Liver (tissue), 3 donors: Measurements from ENCODE around the gene SLC9A3.

ENCODE experiments used
- FOXA1 ChIP-seq: IDR thresholded peaks from 2 replicates; pipeline ENCODE4 v1.6.1; 2016; ENCODE audit warnings: antibody characterized with exemption
- GABPA ChIP-seq, 2 donors: IDR thresholded peaks in 1 of 2; conservative IDR thresholded peaks in 1 of 2; 2 replicates each; pipeline ENCODE4 v1.6.1; 2016; ENCODE audit warnings: antibody characterized with exemption in 2 of 2, mild to moderate bottlenecking in 1 of 2, moderate library complexity in 1 of 2
- TAF1 ChIP-seq: conservative IDR thresholded peaks from 2 replicates; pipeline ENCODE4 v1.6.1; 2016; ENCODE audit warnings: antibody characterized with exemption, mild to moderate bottlenecking
- TF ChIP-seq, protein P1 (sequence below): fragments of 150-350 bp; IDR thresholded peaks from 2 replicates; pipeline ENCODE4 v1.5.1; 2017; ENCODE audit warnings: improper control_type of control experiment, low read depth, low read length; ENCODE audit not compliant: missing input control
- TF ChIP-seq, protein P2 (sequence below): IDR thresholded peaks from 2 replicates; pipeline ENCODE4 v1.6.1; 2016; ENCODE audit warnings: antibody characterized with exemption
- TF ChIP-seq, protein P3 (sequence below): IDR thresholded peaks from 2 replicates; pipeline ENCODE4 v1.6.1; 2016; ENCODE audit warnings: antibody characterized with exemption
- TF ChIP-seq, protein P4 (sequence below): IDR thresholded peaks from 2 replicates; pipeline ENCODE4 v1.6.1; 2016; ENCODE audit warnings: antibody characterized with exemption
- donor health status: healthy.
- donor health status: healthy.

DNA sequence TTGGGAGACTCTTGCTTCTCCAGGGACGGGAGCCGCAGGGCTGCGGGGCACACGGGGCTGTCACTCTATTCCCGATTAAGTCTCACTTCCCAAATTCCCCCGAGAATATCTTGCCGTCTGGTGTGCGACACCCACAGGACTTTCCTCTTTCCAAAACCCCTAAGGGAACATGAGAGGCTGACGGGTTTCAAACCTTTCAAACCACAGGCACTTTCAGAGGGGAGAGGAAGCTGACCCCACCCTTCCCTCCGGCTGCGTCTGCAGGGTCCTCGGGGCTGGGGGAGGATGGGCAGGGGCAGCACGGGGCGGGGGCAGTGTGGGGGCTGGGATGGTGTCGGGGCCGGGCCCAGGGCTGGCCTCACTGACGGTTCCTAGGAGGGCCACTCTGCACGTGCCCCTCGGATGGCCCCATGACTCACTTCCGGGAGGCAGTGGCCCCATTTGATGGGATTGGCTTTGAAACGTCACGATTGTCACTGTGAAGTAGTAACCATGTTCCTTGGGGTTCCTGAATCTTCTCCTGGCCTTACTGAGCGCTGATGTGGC, 38.2 kb downstream of the SLC9A3 start:
- TF ChIP-seq, protein P1, sequence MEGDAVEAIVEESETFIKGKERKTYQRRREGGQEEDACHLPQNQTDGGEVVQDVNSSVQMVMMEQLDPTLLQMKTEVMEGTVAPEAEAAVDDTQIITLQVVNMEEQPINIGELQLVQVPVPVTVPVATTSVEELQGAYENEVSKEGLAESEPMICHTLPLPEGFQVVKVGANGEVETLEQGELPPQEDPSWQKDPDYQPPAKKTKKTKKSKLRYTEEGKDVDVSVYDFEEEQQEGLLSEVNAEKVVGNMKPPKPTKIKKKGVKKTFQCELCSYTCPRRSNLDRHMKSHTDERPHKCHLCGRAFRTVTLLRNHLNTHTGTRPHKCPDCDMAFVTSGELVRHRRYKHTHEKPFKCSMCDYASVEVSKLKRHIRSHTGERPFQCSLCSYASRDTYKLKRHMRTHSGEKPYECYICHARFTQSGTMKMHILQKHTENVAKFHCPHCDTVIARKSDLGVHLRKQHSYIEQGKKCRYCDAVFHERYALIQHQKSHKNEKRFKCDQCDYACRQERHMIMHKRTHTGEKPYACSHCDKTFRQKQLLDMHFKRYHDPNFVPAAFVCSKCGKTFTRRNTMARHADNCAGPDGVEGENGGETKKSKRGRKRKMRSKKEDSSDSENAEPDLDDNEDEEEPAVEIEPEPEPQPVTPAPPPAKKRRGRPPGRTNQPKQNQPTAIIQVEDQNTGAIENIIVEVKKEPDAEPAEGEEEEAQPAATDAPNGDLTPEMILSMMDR: no peak
- TF ChIP-seq, protein P2, sequence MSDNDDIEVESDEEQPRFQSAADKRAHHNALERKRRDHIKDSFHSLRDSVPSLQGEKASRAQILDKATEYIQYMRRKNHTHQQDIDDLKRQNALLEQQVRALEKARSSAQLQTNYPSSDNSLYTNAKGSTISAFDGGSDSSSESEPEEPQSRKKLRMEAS: no peak
- TF ChIP-seq, protein P3, sequence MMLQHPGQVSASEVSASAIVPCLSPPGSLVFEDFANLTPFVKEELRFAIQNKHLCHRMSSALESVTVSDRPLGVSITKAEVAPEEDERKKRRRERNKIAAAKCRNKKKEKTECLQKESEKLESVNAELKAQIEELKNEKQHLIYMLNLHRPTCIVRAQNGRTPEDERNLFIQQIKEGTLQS: no peak
- TF ChIP-seq, protein P4, sequence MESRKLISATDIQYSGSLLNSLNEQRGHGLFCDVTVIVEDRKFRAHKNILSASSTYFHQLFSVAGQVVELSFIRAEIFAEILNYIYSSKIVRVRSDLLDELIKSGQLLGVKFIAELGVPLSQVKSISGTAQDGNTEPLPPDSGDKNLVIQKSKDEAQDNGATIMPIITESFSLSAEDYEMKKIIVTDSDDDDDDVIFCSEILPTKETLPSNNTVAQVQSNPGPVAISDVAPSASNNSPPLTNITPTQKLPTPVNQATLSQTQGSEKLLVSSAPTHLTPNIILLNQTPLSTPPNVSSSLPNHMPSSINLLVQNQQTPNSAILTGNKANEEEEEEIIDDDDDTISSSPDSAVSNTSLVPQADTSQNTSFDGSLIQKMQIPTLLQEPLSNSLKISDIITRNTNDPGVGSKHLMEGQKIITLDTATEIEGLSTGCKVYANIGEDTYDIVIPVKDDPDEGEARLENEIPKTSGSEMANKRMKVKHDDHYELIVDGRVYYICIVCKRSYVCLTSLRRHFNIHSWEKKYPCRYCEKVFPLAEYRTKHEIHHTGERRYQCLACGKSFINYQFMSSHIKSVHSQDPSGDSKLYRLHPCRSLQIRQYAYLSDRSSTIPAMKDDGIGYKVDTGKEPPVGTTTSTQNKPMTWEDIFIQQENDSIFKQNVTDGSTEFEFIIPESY: no peak
- TF ChIP-seq FOXA1: no peak
- no peak for TF ChIP-seq GABPA (IDR thresholded peaks at IDR 0.05 in 1 of 2, conservative IDR thresholded peaks at IDR 0.05 in 1 of 2)
- TF ChIP-seq TAF1: no peak
